DMS79 treated with DMSO at 0.1 percent for 48 hours (cell line): Measurements from ENCODE around the gene REEP6.
"Not testable (repeated sequence)": the region's sequence is repeated elsewhere in the genome, so short reads cannot be mapped to it uniquely, and the experiment has no call there.

Experiments used
- DNase-seq: peaks from one replicate; lab custom pipeline; 2025; lab: John Stamatoyannopoulos, UW

The REEP6 gene

GRCh38 chr19:1472231-1473084 is 18.5 kb upstream of the REEP6 start:
- no peak for DNase-seq

GRCh38 chr19:1473085-1473851 is 17.7 kb upstream of the REEP6 start:
- DNase-seq, result no peak

- DNase-seq, result no peak
These were observed 16.8 kb upstream of the REEP6 start for GRCh38 chr19:1474011-1474764.

GRCh38 chr19:1474765-1475351 is 16.1 kb upstream of the REEP6 start:
- no peak for DNase-seq

GRCh38 chr19:1475751-1476437 is 15.1 kb upstream of the REEP6 start:
- DNase-seq, result no peak

- not testable (repeated sequence) for DNase-seq
These were observed 13.9 kb upstream of the REEP6 start for GRCh38 chr19:1477056-1477455.

GRCh38 chr19:1478934-1479707 is 11.9 kb upstream of the REEP6 start, which contains the start of gene C19orf25:
Gene C19orf25 (minus strand): TSS chr19:1479215. CDS start chr19:1478903, 312 bp downstream.
- DNase-seq, result peak; percentile 86

- no peak for DNase-seq
These were observed 9.6 kb upstream of the REEP6 start for GRCh38 chr19:1481224-1481892.

- DNase-seq, result no peak
These were observed 9.1 kb upstream of the REEP6 start for GRCh38 chr19:1481893-1482360.

GRCh38 chr19:1482361-1483130 is 8.4 kb upstream of the REEP6 start:
- DNase-seq, result no peak

GRCh38 chr19:1483131-1483978 is 7.6 kb upstream of the REEP6 start:
- DNase-seq, result no peak

GRCh38 chr19:1483979-1484428 is 7.0 kb upstream of the REEP6 start:
- no peak for DNase-seq

GRCh38 chr19:1486720-1487575 is 4.0 kb upstream of the REEP6 start:
- no peak for DNase-seq

- no peak for DNase-seq
These were observed 3.3 kb upstream of the REEP6 start for GRCh38 chr19:1487576-1488281.

GRCh38 chr19:1488282-1488601 is 2.7 kb upstream of the REEP6 start:
- no peak for DNase-seq

- DNase-seq, result no peak
These were observed 1.3 kb upstream of the REEP6 start for GRCh38 chr19:1489463-1490310.
